Thymus (tissue), 11 donors: Measurements from ENCODE around the gene SIK1. TPM values are rescaled to one million over a fixed set of nuclear protein-coding genes. Genes with fewer than 3 reads are reported as not detected.
"Not testable (repeated sequence)": the region's sequence is repeated elsewhere in the genome, so short reads cannot be mapped to it uniquely, and the experiment has no call there.

Experiments
- DNase-seq, 9 donors: peaks; one replicate each; pipeline ENCODE4 v3.0.0-alpha.2; 2013; ENCODE audit warnings: low spot score in 9 of 9, low read depth in 6 of 9, missing footprints in 1 of 9
- H3K27ac ChIP-seq, 2 donors: one replicate each; pipeline ENCODE4 v1.5.1; 2013; ENCODE audit warnings: control low read depth in 1 of 2, low read depth in 1 of 2, low read length in 1 of 2, mild to moderate bottlenecking in 1 of 2, moderate library complexity in 1 of 2
- H3K27me3 ChIP-seq, 2 donors: one replicate each; pipeline ENCODE4 v1.5.1; 2013; ENCODE audit warnings: low read length in 1 of 2; ENCODE audit not compliant: control insufficient read depth in 2 of 2, insufficient read depth in 1 of 2
- H3K36me3 ChIP-seq, 2 donors: one replicate each; pipeline ENCODE4 v1.5.1; 2013; ENCODE audit warnings: low read length in 1 of 2, mild to moderate bottlenecking in 1 of 2, moderate library complexity in 1 of 2; ENCODE audit not compliant: control insufficient read depth in 2 of 2, insufficient read depth in 2 of 2
- H3K4me1 ChIP-seq, 2 donors: one replicate each; pipeline ENCODE4 v1.5.1; 2013; ENCODE audit warnings: low read length in 2 of 2; ENCODE audit not compliant: control insufficient read depth in 2 of 2, insufficient read depth in 2 of 2
- H3K4me3 ChIP-seq, 2 donors: one replicate each; pipeline ENCODE4 v1.5.1; 2013; ENCODE audit warnings: low read length in 2 of 2, control low read depth in 1 of 2, mild to moderate bottlenecking in 1 of 2
- H3K9me3 ChIP-seq, 2 donors: one replicate each; pipeline ENCODE4 v1.5.1; 2013; ENCODE audit warnings: low read length in 1 of 2, mild to moderate bottlenecking in 1 of 2; ENCODE audit not compliant: control insufficient read depth in 2 of 2, insufficient read depth in 1 of 2
- WGBS: extraction: QIAGEN DNeasy Blood & Tissue Kit; methylation state at CpG from one replicate; pipeline ENCODE4 v1.1.7; 2013; 5-methylcytosine and 5-hydroxymethylcytosine counted together
- polyA plus RNA-seq: library from polyadenylated mRNA; stranded (reverse); fragments of 200-250 nt; gene quantifications from one replicate; pipeline ENCODE4 v1.2.3, GENCODE V29; 2013
- total RNA-seq: library from RNA; stranded (reverse); fragments of 120-200 nt; gene quantifications from one replicate; pipeline ENCODE4 v1.2.4, GENCODE V29; 2013
- donor health status: healthy.

SIK1 gene
- total and polyA plus RNA-seq, 2 donors, result 1.1 to 16.9 TPM

DNA sequence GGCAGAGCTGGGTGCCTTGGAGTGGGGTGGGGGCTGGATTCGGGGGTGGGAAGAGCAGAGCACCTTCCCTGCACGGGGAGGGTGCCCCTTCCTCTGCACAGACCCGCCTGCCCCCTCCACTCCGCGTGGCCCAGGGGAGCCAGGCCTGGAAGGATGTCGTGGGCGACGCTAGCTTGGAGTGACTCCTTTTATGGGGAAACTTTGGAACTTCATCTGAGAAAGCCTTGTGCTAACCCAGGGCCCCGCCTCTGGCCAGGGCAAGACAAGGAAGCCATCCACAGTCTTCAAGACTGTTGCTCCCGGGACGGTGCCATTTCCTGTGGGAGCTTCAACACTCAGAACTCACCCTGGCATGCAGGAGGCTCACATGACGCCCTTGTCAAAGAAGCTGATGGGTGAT lies 15.6 kb upstream of the SIK1 start:
- not testable (repeated sequence) for H3K36me3 ChIP-seq, H3K27me3 ChIP-seq, H3K4me3 ChIP-seq, H3K4me1 ChIP-seq, H3K27ac ChIP-seq, H3K9me3 ChIP-seq, DNase-seq
- no CpG with 5 or more reads among the region's 12 CpGs for WGBS

DNA sequence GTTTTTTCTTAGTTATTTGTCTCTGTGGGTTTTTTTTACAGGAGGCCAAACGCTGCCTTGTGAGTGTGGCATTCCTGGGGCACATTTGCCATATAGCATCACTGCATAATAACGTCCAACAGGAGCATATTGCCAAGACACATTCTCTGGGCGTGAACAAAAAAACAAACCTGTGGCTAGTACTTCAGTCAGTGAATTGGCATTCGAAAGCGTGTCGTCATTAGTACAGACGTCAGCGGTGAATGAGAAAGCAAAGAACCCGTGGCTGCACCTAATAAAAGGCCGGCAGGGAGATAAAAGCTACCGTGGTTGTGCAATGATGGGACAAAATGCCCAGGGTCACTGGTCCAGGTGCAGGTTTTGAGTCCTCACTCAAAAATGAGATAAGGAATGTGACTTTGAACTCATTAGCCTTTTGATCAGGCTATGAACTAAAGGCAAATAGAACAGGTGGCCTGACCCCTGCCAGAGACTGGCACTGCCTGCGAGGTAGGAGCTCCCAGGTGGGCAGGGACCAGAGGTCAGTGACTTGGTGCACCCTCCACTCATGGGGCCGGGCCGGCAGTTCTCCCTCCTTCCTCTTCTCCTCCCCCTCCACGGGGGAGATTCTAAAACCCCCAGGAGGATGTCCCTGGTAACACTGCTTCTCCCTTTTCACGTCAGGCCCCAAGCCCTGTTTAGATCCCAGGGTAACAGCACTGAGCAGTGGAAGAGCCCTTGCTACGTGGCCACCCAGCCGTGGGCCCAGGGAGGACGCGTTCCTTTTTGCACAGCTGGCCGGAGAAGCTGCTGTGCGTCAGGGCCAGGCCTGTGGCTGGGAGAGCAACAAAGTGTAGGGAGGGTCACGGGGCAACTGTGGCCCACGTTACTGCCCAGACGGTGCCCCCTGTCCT lies 14.2 kb upstream of the SIK1 start:
- whole genome bisulfite sequencing, result no CpG with 5 or more reads among the region's 25 CpGs
- H3K4me1 ChIP-seq, DNase-seq, H3K27me3 ChIP-seq, H3K4me3 ChIP-seq, H3K9me3 ChIP-seq, H3K27ac ChIP-seq, H3K36me3 ChIP-seq: not testable (repeated sequence)

- H3K27me3 ChIP-seq, H3K4me3 ChIP-seq, H3K36me3 ChIP-seq, H3K9me3 ChIP-seq, DNase-seq, H3K27ac ChIP-seq, H3K4me1 ChIP-seq: not testable (repeated sequence)
- WGBS, result no CpG with 5 or more reads among the region's 6 CpGs
Observed at GRCh38 chr21:43439316-43440075, 12.6 kb upstream of the SIK1 start.

DNA sequence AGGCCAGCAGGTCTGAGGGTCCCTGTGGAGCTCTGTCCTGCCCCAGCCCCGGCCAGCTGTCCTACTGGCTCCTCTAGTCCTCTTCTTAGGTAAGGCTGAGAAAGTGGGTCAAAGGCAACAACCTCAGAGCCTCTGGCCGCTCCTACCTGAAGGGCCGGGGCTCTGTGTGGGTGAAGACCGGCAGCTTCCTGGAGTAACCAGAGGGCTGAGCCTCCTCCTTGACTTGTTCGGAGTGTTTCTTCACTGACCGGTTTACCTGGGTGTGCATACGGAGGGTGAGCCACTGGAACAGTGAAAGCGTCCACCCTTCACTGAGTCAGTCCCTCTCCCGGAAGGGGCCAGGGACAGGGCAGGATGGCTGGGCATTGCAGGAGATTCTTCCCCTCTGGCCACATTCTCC lies 9.3 kb upstream of the SIK1 start:
- not testable (repeated sequence) for H3K27ac ChIP-seq, H3K4me1 ChIP-seq, H3K9me3 ChIP-seq, H3K27me3 ChIP-seq, DNase-seq, H3K36me3 ChIP-seq, H3K4me3 ChIP-seq
- WGBS, result no CpG with 5 or more reads among the region's 9 CpGs

DNA sequence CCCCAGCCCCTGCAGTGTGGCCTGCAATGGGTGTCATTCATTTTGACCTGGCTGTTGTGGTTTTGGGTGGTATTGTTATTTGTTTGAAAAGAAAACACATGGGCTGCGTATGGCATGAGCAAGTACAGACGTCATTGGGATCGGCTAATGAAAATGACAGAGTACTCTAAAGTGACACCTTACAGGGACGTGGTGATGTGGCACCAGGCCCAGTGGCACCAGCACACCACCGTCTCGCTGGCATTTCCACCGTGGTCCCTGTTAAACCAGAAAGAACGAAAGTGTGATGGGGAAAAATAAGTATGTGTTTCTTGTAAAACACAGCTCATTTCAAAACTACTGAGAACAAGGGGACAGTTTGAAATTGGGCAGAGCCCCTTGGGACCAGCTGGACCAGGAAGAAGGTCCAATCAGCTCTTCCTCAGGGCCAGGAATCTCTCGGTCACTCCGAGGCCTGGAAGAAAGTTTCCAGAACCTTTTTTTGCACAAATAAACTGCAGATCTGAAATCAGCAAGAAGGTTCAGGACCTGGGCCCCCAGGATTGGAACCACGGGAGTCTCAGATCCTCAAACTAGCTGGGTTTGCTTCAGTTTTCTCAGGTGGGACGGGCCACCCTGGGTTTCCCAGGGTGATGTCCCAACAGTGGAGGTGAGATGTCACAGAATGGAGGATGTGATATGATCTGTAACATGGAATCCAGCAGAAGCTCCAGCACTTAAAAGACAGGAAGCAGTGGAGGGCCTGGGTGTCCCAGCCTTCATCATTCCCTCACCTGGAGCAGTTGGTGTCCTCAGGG lies 6.6 kb upstream of the SIK1 start:
- H3K4me1 ChIP-seq, H3K27ac ChIP-seq, H3K4me3 ChIP-seq, H3K9me3 ChIP-seq, H3K36me3 ChIP-seq, DNase-seq, H3K27me3 ChIP-seq: not testable (repeated sequence)
- WGBS, result 100% methylated on average over 1 of the region's 12 CpGs

- DNase-seq, result not testable (repeated sequence)
- 90% methylated on average over 9 of the region's 17 CpGs for WGBS
Observed at GRCh38 chr21:43430830-43431416, 4.0 kb upstream of the SIK1 start.

GRCh38 chr21:43428964-43429363 lies 2.0 kb upstream of the SIK1 start:
- H3K9me3 ChIP-seq, H3K36me3 ChIP-seq, H3K4me3 ChIP-seq, H3K4me1 ChIP-seq, DNase-seq, H3K27me3 ChIP-seq, H3K27ac ChIP-seq: not testable (repeated sequence)
- WGBS, result no CpG with 5 or more reads among the region's 6 CpGs

More at GRCh38 chr21:43430830-43431416, 4.0 kb upstream of the SIK1 start:
- not testable (repeated sequence) for H3K4me3 ChIP-seq, H3K27ac ChIP-seq, H3K27me3 ChIP-seq, H3K9me3 ChIP-seq, H3K36me3 ChIP-seq, H3K4me1 ChIP-seq

GRCh38 chr21:43427242-43427559 lies 270 bp upstream of the SIK1 start:
- H3K27ac ChIP-seq, H3K4me1 ChIP-seq, H3K9me3 ChIP-seq, H3K36me3 ChIP-seq, H3K27me3 ChIP-seq, DNase-seq, H3K4me3 ChIP-seq: not testable (repeated sequence)
- WGBS, result no CpG with 5 or more reads among the region's 53 CpGs

DNA sequence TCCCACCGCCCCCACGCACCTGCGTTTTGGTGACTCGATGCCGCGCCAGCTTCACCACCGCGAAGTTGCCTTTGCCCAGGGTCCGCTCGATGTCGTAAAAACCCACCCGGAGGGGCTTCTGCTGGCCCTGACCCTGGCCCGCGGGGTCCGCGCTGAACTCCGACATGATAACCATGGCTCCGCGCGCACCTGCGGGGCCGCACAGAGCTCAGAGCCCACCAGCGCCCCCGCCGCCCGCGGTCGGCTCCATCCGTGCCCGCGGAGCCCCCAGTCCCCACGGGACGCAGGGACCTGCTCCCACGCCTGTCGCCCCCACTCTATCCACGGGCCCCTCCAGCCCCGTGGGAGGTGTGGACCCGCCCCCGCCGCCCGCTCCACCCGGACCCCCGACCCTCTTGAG lies 927 bp downstream of the SIK1 start:
- H3K27me3 ChIP-seq, H3K4me1 ChIP-seq, H3K27ac ChIP-seq, H3K36me3 ChIP-seq, DNase-seq, H3K9me3 ChIP-seq, H3K4me3 ChIP-seq: not testable (repeated sequence)
- WGBS, result no CpG with 5 or more reads among the region's 43 CpGs
